22Rv1 (cell line): ENCODE measurements around the gene JADE1.

Source experiments
- CTCF ChIP-seq: fragments of 450-650 bp; IDR thresholded peaks from 2 replicates; pipeline ENCODE4 v1.5.1; 2017; ENCODE audit warnings: mild to moderate bottlenecking
- ZFX ChIP-seq: fragments of 450-650 bp; IDR thresholded peaks from 2 replicates; pipeline ENCODE4 v1.6.1; 2017; ENCODE audit warnings: antibody characterized with exemption, borderline replicate concordance

- no peak for TF ChIP-seq CTCF
- TF ChIP-seq ZFX, result no peak
Observed at GRCh38 chr4:128837198-128837597, 27.7 kb downstream of the JADE1 start.
